Uterus (tissue), 4 donors: ENCODE results near the gene SPTB. TPM values are rescaled to one million over a fixed set of nuclear protein-coding genes. Genes with fewer than 3 reads are reported as not detected.

Experiments
- DNase-seq, 2 donors: peaks; one replicate each; pipeline ENCODE4 v3.0.0-alpha.2; 2019 to 2020
- H3K27ac ChIP-seq, 2 donors: fragments of 200-600 bp; sonication (generic); 1 replicate in 1 of 2; 2 replicates in 1 of 2; pipeline ENCODE4 v1.5.1; 2016 to 2018
- H3K27me3 ChIP-seq, 2 donors: fragments of 200-600 bp; sonication (generic); one replicate each; pipeline ENCODE4 v1.5.1; 2018 to 2019; ENCODE audit warnings: control low read depth in 1 of 2
- H3K36me3 ChIP-seq, 2 donors: fragments of 200-600 bp; sonication (generic); one replicate each; pipeline ENCODE4 v1.5.1; 2019; ENCODE audit warnings: control low read depth in 1 of 2
- H3K4me1 ChIP-seq, 2 donors: fragments of 200-600 bp; sonication (generic); one replicate each; pipeline ENCODE4 v1.5.1; 2018 to 2019; ENCODE audit warnings: control low read depth in 1 of 2
- H3K4me3 ChIP-seq, 2 donors: fragments of 200-600 bp; sonication (generic); 1 replicate in 1 of 2; 2 replicates in 1 of 2; pipeline ENCODE4 v1.5.1; 2018 to 2019; ENCODE audit warnings: mild to moderate bottlenecking in 1 of 2
- H3K9me3 ChIP-seq, 2 donors: fragments of 200-600 bp; sonication (generic); one replicate each; pipeline ENCODE4 v1.5.1; 2019; ENCODE audit warnings: control low read depth in 1 of 2
- POLR2A ChIP-seq, 2 donors: fragments of 450-650 bp; IDR thresholded peaks; one replicate each; pipeline ENCODE4 v1.6.1; 2016; ENCODE audit warnings: antibody characterized with exemption in 2 of 2, mild to moderate bottlenecking in 1 of 2, moderate library complexity in 1 of 2
- intact Hi-C: fragments of 100-400 bp; cut with DNase I; formaldehyde crosslinking; loops from one replicate; pipeline ENCODE4 v1.15.1; 2023; ENCODE audit warnings: low total_unique reads
- total RNA-seq, 4 donors: library from RNA; depleted of rRNA in 3 of 4; stranded (reverse); fragments of >200 nt in 3 of 4; gene quantifications; one replicate each; pipeline versions ENCODE4 v1.1.0 to v1.2.4, GENCODE V29; 2014 to 2023
- TF ChIP-seq, protein P1 (sequence below), 4 experiments: fragments of 200-600 bp in 2 of 4; fragments of 450-650 bp in 2 of 4; sonication (generic) in 2 of 4; IDR thresholded peaks; one replicate each; pipeline ENCODE4 v1.5.1; 2016 to 2019; ENCODE audit warnings: antibody characterized with exemption in 4 of 4, mild to moderate bottlenecking in 2 of 4, moderate library complexity in 1 of 4
- donor health status: DM: yes; HTN: yes; CAD: no.

The SPTB gene
- total RNA-seq, 4 donors from 2014 or later, result 1.0 to 5.4 (median 4.6) TPM; not detected in 1

DNA sequence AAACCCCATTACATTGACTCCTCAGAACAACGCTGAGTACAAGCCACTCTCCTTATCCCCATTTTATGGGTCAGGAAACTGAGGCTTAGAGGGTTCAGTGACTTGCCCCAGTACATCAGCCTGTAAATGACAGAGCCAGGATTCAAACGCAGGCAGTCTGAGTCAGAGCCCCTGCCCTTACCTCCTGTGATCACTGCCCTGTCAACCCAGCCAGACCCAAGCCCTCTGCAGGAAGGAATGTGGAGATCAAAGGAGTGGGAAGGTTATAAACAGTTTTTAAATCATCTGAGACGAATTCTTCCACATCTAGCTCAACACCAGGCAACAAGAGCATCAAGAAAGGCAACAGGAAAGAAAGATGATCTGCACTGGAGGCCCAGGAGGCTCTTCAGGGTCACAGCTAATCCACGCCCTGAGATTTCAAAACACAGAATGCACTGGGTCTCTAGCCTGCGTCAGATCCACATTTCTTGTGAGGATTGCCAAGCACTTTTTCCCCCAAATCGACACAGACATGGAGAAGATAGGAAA lies 38.5 kb downstream of the SPTB start:
- TF ChIP-seq, protein P1, sequence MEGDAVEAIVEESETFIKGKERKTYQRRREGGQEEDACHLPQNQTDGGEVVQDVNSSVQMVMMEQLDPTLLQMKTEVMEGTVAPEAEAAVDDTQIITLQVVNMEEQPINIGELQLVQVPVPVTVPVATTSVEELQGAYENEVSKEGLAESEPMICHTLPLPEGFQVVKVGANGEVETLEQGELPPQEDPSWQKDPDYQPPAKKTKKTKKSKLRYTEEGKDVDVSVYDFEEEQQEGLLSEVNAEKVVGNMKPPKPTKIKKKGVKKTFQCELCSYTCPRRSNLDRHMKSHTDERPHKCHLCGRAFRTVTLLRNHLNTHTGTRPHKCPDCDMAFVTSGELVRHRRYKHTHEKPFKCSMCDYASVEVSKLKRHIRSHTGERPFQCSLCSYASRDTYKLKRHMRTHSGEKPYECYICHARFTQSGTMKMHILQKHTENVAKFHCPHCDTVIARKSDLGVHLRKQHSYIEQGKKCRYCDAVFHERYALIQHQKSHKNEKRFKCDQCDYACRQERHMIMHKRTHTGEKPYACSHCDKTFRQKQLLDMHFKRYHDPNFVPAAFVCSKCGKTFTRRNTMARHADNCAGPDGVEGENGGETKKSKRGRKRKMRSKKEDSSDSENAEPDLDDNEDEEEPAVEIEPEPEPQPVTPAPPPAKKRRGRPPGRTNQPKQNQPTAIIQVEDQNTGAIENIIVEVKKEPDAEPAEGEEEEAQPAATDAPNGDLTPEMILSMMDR (IDR thresholded peaks at IDR 0.05), result peak in 1 of 4 experiments; percentile 17
- no peak for TF ChIP-seq POLR2A (IDR thresholded peaks at IDR 0.05)
- Histone ChIP-seq H3K4me3 (no peak overlapping the region), H3K27ac (no peak overlapping the region), H3K36me3 (no peaks in the 10 kb centered on the region), H3K27me3 (no peaks in the 10 kb centered on the region), H3K9me3 (no peaks in the 10 kb centered on the region), H3K4me1 (no peaks in the 10 kb centered on the region)
- DNase-seq, result no peak
- intact Hi-C loops, result no loop called here

DNA sequence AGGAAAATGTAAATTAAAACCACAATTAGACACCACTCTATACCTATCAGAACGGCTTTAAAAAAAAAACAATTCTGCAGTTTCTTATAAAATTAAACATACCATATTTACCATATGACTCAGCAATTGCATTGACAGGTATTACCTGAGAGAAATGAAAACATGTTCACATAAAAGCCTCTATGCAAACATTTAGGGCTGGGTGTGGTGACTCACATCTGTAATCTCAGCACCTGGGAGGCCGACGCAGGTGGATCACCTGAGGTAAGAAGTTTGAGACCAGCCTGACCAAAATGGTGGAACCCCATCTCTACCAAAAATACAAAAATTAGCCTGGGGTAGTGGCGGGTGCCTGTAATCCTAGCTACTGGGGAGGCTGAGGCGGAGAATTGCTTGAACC lies 41.1 kb downstream of the SPTB start:
- no peak for DNase-seq
- intact Hi-C loops, result no loop called here
- no peak for TF ChIP-seq POLR2A (IDR thresholded peaks at IDR 0.05)
- TF ChIP-seq, protein P1 (IDR thresholded peaks at IDR 0.05), result no peak
- Histone ChIP-seq H3K27ac (no peak overlapping the region), H3K36me3 (no peaks in the 10 kb centered on the region), H3K4me1 (no peaks in the 10 kb centered on the region), H3K27me3 (no peaks in the 10 kb centered on the region), H3K4me3 (no peak overlapping the region), H3K9me3 (no peaks in the 10 kb centered on the region)

- intact Hi-C loops, result no loop called here
- no peak overlapping the region for H3K27ac ChIP-seq
- H3K36me3 ChIP-seq, result no peaks in the 10 kb centered on the region
- no peak for DNase-seq
- TF ChIP-seq, protein P1 (IDR thresholded peaks at IDR 0.05), result no peak
- TF ChIP-seq POLR2A (IDR thresholded peaks at IDR 0.05), result no peak
- no peak overlapping the region for H3K4me3 ChIP-seq
- H3K9me3 ChIP-seq, result no peaks in the 10 kb centered on the region
- H3K27me3 ChIP-seq, result no peaks in the 10 kb centered on the region
- no peaks in the 10 kb centered on the region for H3K4me1 ChIP-seq
Observed at GRCh38 chr14:64835431-64835830, 44.3 kb downstream of the SPTB start.

GRCh38 chr14:64834965-64835364 lies 44.7 kb downstream of the SPTB start:
- H3K9me3 ChIP-seq, result no peaks in the 10 kb centered on the region
- intact Hi-C loops, result no loop called here
- no peaks in the 10 kb centered on the region for H3K27me3 ChIP-seq
- TF ChIP-seq POLR2A (IDR thresholded peaks at IDR 0.05), result no peak
- TF ChIP-seq, protein P1 (IDR thresholded peaks at IDR 0.05), result no peak
- no peak overlapping the region for H3K27ac ChIP-seq
- DNase-seq, result no peak
- H3K4me1 ChIP-seq, result no peaks in the 10 kb centered on the region
- no peaks in the 10 kb centered on the region for H3K36me3 ChIP-seq
- H3K4me3 ChIP-seq, result no peak overlapping the region

GRCh38 chr14:64831419-64831818 lies 48.3 kb downstream of the SPTB start:
- Histone ChIP-seq H3K27ac (no peak overlapping the region), H3K36me3 (no peaks in the 10 kb centered on the region), H3K4me3 (no peak overlapping the region), H3K27me3 (no peaks in the 10 kb centered on the region), H3K9me3 (no peaks in the 10 kb centered on the region), H3K4me1 (no peaks in the 10 kb centered on the region)
- no peak for DNase-seq
- TF ChIP-seq POLR2A (IDR thresholded peaks at IDR 0.05), result no peak
- TF ChIP-seq, protein P1 (IDR thresholded peaks at IDR 0.05), result no peak
- intact Hi-C loops, result no loop called here
